DOHH2 (cell line): ENCODE results near the gene CD244.

ENCODE experiments used
- H3F3A ChIP-seq: fragments of 200-600 bp; sonication (generic), shearing (Covaris generic); 2 replicates; pipeline ENCODE4 v1.6.0; 2016; ENCODE audit warnings: antibody characterized with exemption, mild to moderate bottlenecking; ENCODE audit not compliant: control insufficient read depth, insufficient read depth
- H3K27ac ChIP-seq: fragments of 200-600 bp; sonication (generic); 2 replicates; pipeline ENCODE4 v1.5.1; 2014; ENCODE audit warnings: low read depth, mild to moderate bottlenecking, low read length, moderate library complexity
- H3K27me3 ChIP-seq: fragments of 200-600 bp; sonication (generic); 2 replicates; pipeline ENCODE4 v1.6.1; 2014; ENCODE audit warnings: mild to moderate bottlenecking, low read length, mixed read lengths; ENCODE audit not compliant: control insufficient read depth
- H3K36me3 ChIP-seq: fragments of 200-600 bp; sonication (generic); 2 replicates; pipeline ENCODE4 v1.6.1; 2014; ENCODE audit warnings: mild to moderate bottlenecking, low read length, moderate library complexity, mixed read lengths; ENCODE audit not compliant: control insufficient read depth
- H3K4me1 ChIP-seq: fragments of 200-600 bp; sonication (generic); 2 replicates; pipeline ENCODE4 v1.6.1; 2014; ENCODE audit warnings: mild to moderate bottlenecking, low read length, mixed read lengths; ENCODE audit not compliant: control insufficient read depth
- H3K4me2 ChIP-seq: fragments of 200-600 bp; sonication (generic); 2 replicates; pipeline ENCODE4 v1.6.0; 2014; ENCODE audit warnings: mild to moderate bottlenecking, low read length, moderate library complexity
- H3K4me3 ChIP-seq: fragments of 200-600 bp; sonication (generic); 2 replicates; pipeline ENCODE4 v1.5.1; 2014; ENCODE audit warnings: mild to moderate bottlenecking, low read length, mixed read lengths
- H3K79me2 ChIP-seq: fragments of 200-600 bp; sonication (generic); 2 replicates; pipeline ENCODE4 v1.6.1; 2014; ENCODE audit warnings: mild to moderate bottlenecking, low read length, mixed read lengths; ENCODE audit not compliant: control insufficient read depth
- H3K9me2 ChIP-seq: fragments of 200-600 bp; sonication (generic); replicated peaks from 2 replicates; pipeline ENCODE4 v1.6.1; 2014; ENCODE audit warnings: mild to moderate bottlenecking, low read length, mixed read lengths; ENCODE audit not compliant: control insufficient read depth
- H3K9me3 ChIP-seq: fragments of 200-600 bp; sonication (generic); 2 replicates; pipeline ENCODE4 v1.6.1; 2014; ENCODE audit warnings: antibody characterized with exemption, low read length, mixed read lengths; ENCODE audit not compliant: control insufficient read depth, insufficient read depth
- H4K20me1 ChIP-seq: fragments of 200-600 bp; sonication (generic); 2 replicates; pipeline ENCODE4 v1.6.0; 2014; ENCODE audit warnings: low read depth, mild to moderate bottlenecking, antibody characterized with exemption, low read length, moderate library complexity; ENCODE audit not compliant: control insufficient read depth, insufficient read depth
- EZH2phosphoT487 ChIP-seq: fragments of 200-600 bp; sonication (generic); IDR thresholded peaks from 2 replicates; pipeline ENCODE4 v1.6.1; 2017; ENCODE audit warnings: borderline replicate concordance, mild to moderate bottlenecking, antibody characterized with exemption, low read length, moderate library complexity, mixed read lengths
- TF ChIP-seq, protein P1 (sequence below): fragments of 200-600 bp; sonication (generic); IDR thresholded peaks from one replicate; pipeline ENCODE4 v1.5.1; 2014; ENCODE audit warnings: antibody characterized with exemption, mild to moderate bottlenecking, low read depth, low read length; ENCODE audit not compliant: poor library complexity, severe bottlenecking

Gene CD244

DNA sequence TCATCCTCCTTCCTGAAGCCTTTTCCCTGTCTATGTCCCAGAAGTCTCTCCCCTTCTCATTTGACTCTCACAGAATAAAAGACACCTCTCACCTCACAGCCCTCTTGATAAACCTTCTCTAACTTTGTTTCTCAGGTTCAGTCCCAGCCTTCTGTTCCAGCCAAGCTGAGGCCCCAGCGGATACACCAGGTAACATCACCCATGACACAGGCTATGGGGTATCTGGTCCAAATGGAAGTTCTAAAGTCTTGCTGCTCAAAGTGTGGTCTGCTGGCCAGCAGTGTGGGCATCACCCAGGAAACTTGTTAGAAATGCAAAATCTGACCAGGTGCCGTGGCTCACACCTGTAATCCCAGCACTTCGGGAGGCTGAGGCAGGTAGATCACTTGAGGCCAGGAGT lies 43.5 kb downstream of the CD244 start:
- H3K36me3 ChIP-seq, result no peaks in the 10 kb centered on the region
- H3K4me2 ChIP-seq, result no peak overlapping the region
- TF ChIP-seq, protein P1, sequence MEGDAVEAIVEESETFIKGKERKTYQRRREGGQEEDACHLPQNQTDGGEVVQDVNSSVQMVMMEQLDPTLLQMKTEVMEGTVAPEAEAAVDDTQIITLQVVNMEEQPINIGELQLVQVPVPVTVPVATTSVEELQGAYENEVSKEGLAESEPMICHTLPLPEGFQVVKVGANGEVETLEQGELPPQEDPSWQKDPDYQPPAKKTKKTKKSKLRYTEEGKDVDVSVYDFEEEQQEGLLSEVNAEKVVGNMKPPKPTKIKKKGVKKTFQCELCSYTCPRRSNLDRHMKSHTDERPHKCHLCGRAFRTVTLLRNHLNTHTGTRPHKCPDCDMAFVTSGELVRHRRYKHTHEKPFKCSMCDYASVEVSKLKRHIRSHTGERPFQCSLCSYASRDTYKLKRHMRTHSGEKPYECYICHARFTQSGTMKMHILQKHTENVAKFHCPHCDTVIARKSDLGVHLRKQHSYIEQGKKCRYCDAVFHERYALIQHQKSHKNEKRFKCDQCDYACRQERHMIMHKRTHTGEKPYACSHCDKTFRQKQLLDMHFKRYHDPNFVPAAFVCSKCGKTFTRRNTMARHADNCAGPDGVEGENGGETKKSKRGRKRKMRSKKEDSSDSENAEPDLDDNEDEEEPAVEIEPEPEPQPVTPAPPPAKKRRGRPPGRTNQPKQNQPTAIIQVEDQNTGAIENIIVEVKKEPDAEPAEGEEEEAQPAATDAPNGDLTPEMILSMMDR, result no peak
- TF ChIP-seq EZH2phosphoT487, result no peak

DNA sequence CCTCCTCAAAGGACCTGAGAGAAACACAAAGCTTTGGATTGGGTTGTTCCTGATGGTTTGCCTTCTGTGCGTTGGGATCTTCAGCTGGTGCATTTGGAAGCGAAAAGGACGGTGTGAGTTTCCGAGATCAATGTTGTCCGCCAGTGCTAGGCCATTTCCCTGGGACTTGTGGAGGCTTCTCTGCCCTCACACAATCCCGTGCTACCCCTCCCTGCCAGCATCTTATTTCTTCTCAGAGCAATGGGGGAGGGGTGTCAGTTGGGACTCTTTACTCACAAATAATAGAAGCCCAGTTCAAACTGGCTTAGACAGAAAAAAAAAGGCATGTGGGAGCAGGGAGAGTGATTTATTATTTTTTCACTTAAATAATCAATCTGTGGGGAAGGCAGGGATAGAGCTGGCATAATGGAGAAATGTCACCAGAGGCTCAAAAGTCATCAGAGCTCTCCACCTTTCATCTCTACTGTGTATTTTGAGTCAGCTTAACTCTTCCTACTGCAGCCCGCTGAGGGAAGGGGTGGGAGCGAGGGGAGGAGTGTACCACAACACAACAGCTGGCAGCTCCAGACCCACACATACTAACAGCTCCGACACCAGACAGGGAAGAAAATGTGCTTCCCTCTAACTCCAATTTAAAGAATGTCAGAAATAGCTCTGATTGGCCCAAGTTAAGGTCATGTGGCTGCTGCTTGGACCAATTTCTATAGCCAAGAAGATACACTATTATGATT lies 44.3 kb downstream of the CD244 start:
- Histone ChIP-seq H3K27ac (no peak overlapping the region), H3F3A (no peaks in the 10 kb centered on the region), H3K4me1 (no peaks in the 10 kb centered on the region), H3K79me2 (no peaks in the 10 kb centered on the region), H3K9me2 (no peaks in the 10 kb centered on the region), H3K4me2 (no peak overlapping the region), H3K27me3 (no peaks in the 10 kb centered on the region), H3K36me3 (no peaks in the 10 kb centered on the region), H3K9me3 (no peaks in the 10 kb centered on the region), H4K20me1 (no peaks in the 10 kb centered on the region), H3K4me3 (no peak overlapping the region)
- no peak for TF ChIP-seq EZH2phosphoT487
- TF ChIP-seq, protein P1, result no peak

More for the DNA sequence above, 43.5 kb downstream of the CD244 start:
- Histone ChIP-seq H3F3A (no peaks in the 10 kb centered on the region), H3K9me2 (no peaks in the 10 kb centered on the region), H3K4me1 (no peaks in the 10 kb centered on the region), H3K27ac (no peak overlapping the region), H3K27me3 (no peaks in the 10 kb centered on the region), H4K20me1 (no peaks in the 10 kb centered on the region), H3K9me3 (no peaks in the 10 kb centered on the region), H3K4me3 (no peak overlapping the region), H3K79me2 (no peaks in the 10 kb centered on the region)

DNA sequence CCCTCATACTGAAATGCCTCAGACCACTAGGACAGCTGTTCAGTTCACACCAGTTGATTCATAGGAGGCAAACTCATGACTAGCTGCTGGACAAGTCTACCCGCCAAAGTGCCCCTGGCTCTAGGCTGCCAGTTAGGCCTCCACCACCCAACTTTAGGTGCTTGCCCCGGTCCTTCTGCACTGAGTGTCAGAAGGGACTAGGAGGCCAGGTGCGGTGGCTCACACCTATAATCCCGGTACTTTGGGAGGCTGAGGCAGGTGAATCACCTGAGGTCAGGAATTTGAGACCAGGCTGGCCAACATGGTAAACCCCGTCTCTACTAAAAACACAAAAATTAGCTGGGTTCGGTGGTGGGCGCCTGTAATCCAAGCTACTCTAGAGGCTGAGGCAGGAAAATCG lies 47.8 kb downstream of the CD244 start:
- Histone ChIP-seq H3K79me2 (no peaks in the 10 kb centered on the region), H3K9me2 (no peaks in the 10 kb centered on the region), H3F3A (no peaks in the 10 kb centered on the region), H3K27ac (no peak overlapping the region), H3K9me3 (no peaks in the 10 kb centered on the region), H3K27me3 (no peaks in the 10 kb centered on the region; the same call in 1 of the 2 replicates), H3K36me3 (no peaks in the 10 kb centered on the region), H3K4me3 (no peak overlapping the region), H3K4me2 (no peak overlapping the region), H4K20me1 (no peaks in the 10 kb centered on the region), H3K4me1 (no peaks in the 10 kb centered on the region)
- no peak for TF ChIP-seq EZH2phosphoT487
- TF ChIP-seq, protein P1, result no peak
